ENCODE data around the gene ACOT12. TPM values are rescaled to one million over a fixed set of nuclear protein-coding genes. Genes with fewer than 3 reads are reported as not detected.
"Not testable (repeated sequence)": the region's sequence is repeated elsewhere in the genome, so short reads cannot be mapped to it uniquely, and the experiment has no call there.

Gene ACOT12
- total RNA-seq, 1 donor from 2014 or later: 0.52 TPM

- Histone ChIP-seq H3K27me3 (ENCODE audit: control insufficient read depth in 3 of 3, insufficient read depth in 3 of 3, low read length in 3 of 3) (no peaks in the 10 kb centered on the region), H3K4me3 (ENCODE audit: low read length in 3 of 3) (no peak overlapping the region), H3K4me1 (ENCODE audit: control insufficient read depth in 3 of 3, insufficient read depth in 3 of 3, low read length in 3 of 3) (no peaks in the 10 kb centered on the region), H3K9ac (ENCODE audit: low read depth in 1 of 3, low read length in 3 of 3) (no peak overlapping the region), H3K9me3 (ENCODE audit: control insufficient read depth in 3 of 3, low read length in 3 of 3) (no peaks in the 10 kb centered on the region), H3K36me3 (ENCODE audit: control insufficient read depth in 3 of 3, insufficient read depth in 3 of 3, low read length in 3 of 3) (no peaks in the 10 kb centered on the region), H3K27ac (ENCODE audit: low read depth, low read length) (no peak overlapping the region)
Observed at GRCh38 chr5:81350507-81350906, 43.4 kb downstream of the ACOT12 start.

GRCh38 chr5:81349161-81349560 lies 44.8 kb downstream of the ACOT12 start:
- Histone ChIP-seq H3K9ac (ENCODE audit: low read depth in 1 of 3, low read length in 3 of 3) (no peak overlapping the region), H3K27me3 (ENCODE audit: control insufficient read depth in 3 of 3, insufficient read depth in 3 of 3, low read length in 3 of 3) (no peaks in the 10 kb centered on the region), H3K9me3 (ENCODE audit: control insufficient read depth in 3 of 3, low read length in 3 of 3) (no peaks in the 10 kb centered on the region), H3K27ac (ENCODE audit: low read depth, low read length) (no peak overlapping the region), H3K4me3 (ENCODE audit: low read length in 3 of 3) (no peak overlapping the region), H3K4me1 (ENCODE audit: control insufficient read depth in 3 of 3, insufficient read depth in 3 of 3, low read length in 3 of 3) (no peaks in the 10 kb centered on the region), H3K36me3 (ENCODE audit: control insufficient read depth in 3 of 3, insufficient read depth in 3 of 3, low read length in 3 of 3) (no peaks in the 10 kb centered on the region)

GRCh38 chr5:81345411-81346003 lies 48.4 kb downstream of the ACOT12 start:
- H3K36me3 ChIP-seq (ENCODE audit: control insufficient read depth in 3 of 3, insufficient read depth in 3 of 3, low read length in 3 of 3): no peaks in the 10 kb centered on the region
- no peak overlapping the region for H3K9ac ChIP-seq (ENCODE audit: low read depth in 1 of 3, low read length in 3 of 3)

GRCh38 chr5:81344736-81345135 lies 49.2 kb downstream of the ACOT12 start:
- Histone ChIP-seq H3K4me3 (ENCODE audit: low read length in 3 of 3) (no peak overlapping the region), H3K9me3 (ENCODE audit: control insufficient read depth in 3 of 3, low read length in 3 of 3) (no peaks in the 10 kb centered on the region), H3K27me3 (ENCODE audit: control insufficient read depth in 3 of 3, insufficient read depth in 3 of 3, low read length in 3 of 3) (no peaks in the 10 kb centered on the region), H3K9ac (ENCODE audit: low read depth in 1 of 3, low read length in 3 of 3) (no peak overlapping the region), H3K36me3 (ENCODE audit: control insufficient read depth in 3 of 3, insufficient read depth in 3 of 3, low read length in 3 of 3) (no peaks in the 10 kb centered on the region), H3K4me1 (ENCODE audit: control insufficient read depth in 3 of 3, insufficient read depth in 3 of 3, low read length in 3 of 3) (no peaks in the 10 kb centered on the region), H3K27ac (ENCODE audit: low read depth, low read length) (no peak overlapping the region)

More at GRCh38 chr5:81345411-81346003, 48.4 kb downstream of the ACOT12 start:
- Histone ChIP-seq H3K27me3 (ENCODE audit: control insufficient read depth in 3 of 3, insufficient read depth in 3 of 3, low read length in 3 of 3) (no peaks in the 10 kb centered on the region), H3K9me3 (ENCODE audit: control insufficient read depth in 3 of 3, low read length in 3 of 3) (no peaks in the 10 kb centered on the region), H3K4me3 (ENCODE audit: low read length in 3 of 3) (no peak overlapping the region), H3K4me1 (ENCODE audit: control insufficient read depth in 3 of 3, insufficient read depth in 3 of 3, low read length in 3 of 3) (no peaks in the 10 kb centered on the region), H3K27ac (ENCODE audit: low read depth, low read length) (no peak overlapping the region)

- not testable (repeated sequence) for H3K4me3 ChIP-seq (ENCODE audit: low read length in 3 of 3); H3K36me3 ChIP-seq (ENCODE audit: control insufficient read depth in 3 of 3, insufficient read depth in 3 of 3, low read length in 3 of 3); H3K4me1 ChIP-seq (ENCODE audit: control insufficient read depth in 3 of 3, insufficient read depth in 3 of 3, low read length in 3 of 3); H3K9ac ChIP-seq (ENCODE audit: low read depth in 1 of 3, low read length in 3 of 3); H3K27me3 ChIP-seq (ENCODE audit: control insufficient read depth in 3 of 3, insufficient read depth in 3 of 3, low read length in 3 of 3); H3K27ac ChIP-seq (ENCODE audit: low read depth, low read length); H3K9me3 ChIP-seq (ENCODE audit: control insufficient read depth in 3 of 3, low read length in 3 of 3)
Observed at GRCh38 chr5:81338213-81338612, 55.7 kb downstream of the ACOT12 start.

GRCh38 chr5:81337803-81338202 lies 56.1 kb downstream of the ACOT12 start:
- no peak overlapping the region for H3K4me3 ChIP-seq (ENCODE audit: low read length in 3 of 3)
- H3K4me1 ChIP-seq (ENCODE audit: control insufficient read depth in 3 of 3, insufficient read depth in 3 of 3, low read length in 3 of 3): no peaks in the 10 kb centered on the region
- H3K27ac ChIP-seq (ENCODE audit: low read depth, low read length): no peak overlapping the region
- H3K36me3 ChIP-seq (ENCODE audit: control insufficient read depth in 3 of 3, insufficient read depth in 3 of 3, low read length in 3 of 3): no peaks in the 10 kb centered on the region
- H3K9me3 ChIP-seq (ENCODE audit: control insufficient read depth in 3 of 3, low read length in 3 of 3): no peaks in the 10 kb centered on the region
- no peak overlapping the region for H3K9ac ChIP-seq (ENCODE audit: low read depth in 1 of 3, low read length in 3 of 3)
- no peaks in the 10 kb centered on the region for H3K27me3 ChIP-seq (ENCODE audit: control insufficient read depth in 3 of 3, insufficient read depth in 3 of 3, low read length in 3 of 3)

GRCh38 chr5:81336556-81336955 lies 57.4 kb downstream of the ACOT12 start:
- Histone ChIP-seq H3K36me3 (ENCODE audit: control insufficient read depth in 3 of 3, insufficient read depth in 3 of 3, low read length in 3 of 3) (no peaks in the 10 kb centered on the region), H3K9me3 (ENCODE audit: control insufficient read depth in 3 of 3, low read length in 3 of 3) (no peaks in the 10 kb centered on the region), H3K4me3 (ENCODE audit: low read length in 3 of 3) (no peak overlapping the region), H3K27me3 (ENCODE audit: control insufficient read depth in 3 of 3, insufficient read depth in 3 of 3, low read length in 3 of 3) (no peaks in the 10 kb centered on the region), H3K4me1 (ENCODE audit: control insufficient read depth in 3 of 3, insufficient read depth in 3 of 3, low read length in 3 of 3) (no peaks in the 10 kb centered on the region), H3K9ac (ENCODE audit: low read depth in 1 of 3, low read length in 3 of 3) (no peak overlapping the region), H3K27ac (ENCODE audit: low read depth, low read length) (no peak overlapping the region)

GRCh38 chr5:81335946-81336345 lies 58.0 kb downstream of the ACOT12 start:
- Histone ChIP-seq H3K36me3 (ENCODE audit: control insufficient read depth in 3 of 3, insufficient read depth in 3 of 3, low read length in 3 of 3) (no peaks in the 10 kb centered on the region), H3K9ac (ENCODE audit: low read depth in 1 of 3, low read length in 3 of 3) (no peak overlapping the region), H3K4me3 (ENCODE audit: low read length in 3 of 3) (no peak overlapping the region), H3K27ac (ENCODE audit: low read depth, low read length) (no peak overlapping the region), H3K4me1 (ENCODE audit: control insufficient read depth in 3 of 3, insufficient read depth in 3 of 3, low read length in 3 of 3) (no peaks in the 10 kb centered on the region), H3K9me3 (ENCODE audit: control insufficient read depth in 3 of 3, low read length in 3 of 3) (no peaks in the 10 kb centered on the region), H3K27me3 (ENCODE audit: control insufficient read depth in 3 of 3, insufficient read depth in 3 of 3, low read length in 3 of 3) (no peaks in the 10 kb centered on the region)

- Histone ChIP-seq H3K36me3 (ENCODE audit: control insufficient read depth in 3 of 3, insufficient read depth in 3 of 3, low read length in 3 of 3) (no peaks in the 10 kb centered on the region), H3K27me3 (ENCODE audit: control insufficient read depth in 3 of 3, insufficient read depth in 3 of 3, low read length in 3 of 3) (no peaks in the 10 kb centered on the region), H3K4me1 (ENCODE audit: control insufficient read depth in 3 of 3, insufficient read depth in 3 of 3, low read length in 3 of 3) (no peaks in the 10 kb centered on the region), H3K27ac (ENCODE audit: low read depth, low read length) (no peak overlapping the region), H3K9me3 (ENCODE audit: control insufficient read depth in 3 of 3, low read length in 3 of 3) (no peaks in the 10 kb centered on the region), H3K9ac (ENCODE audit: low read depth in 1 of 3, low read length in 3 of 3) (no peak overlapping the region), H3K4me3 (ENCODE audit: low read length in 3 of 3) (peak overlapping the region in 2 of 3 donors; percentile 3 to 58)
Observed at GRCh38 chr5:81334304-81335061, 59.5 kb downstream of the ACOT12 start.

- Histone ChIP-seq H3K36me3 (ENCODE audit: control insufficient read depth in 3 of 3, insufficient read depth in 3 of 3, low read length in 3 of 3) (no peaks in the 10 kb centered on the region), H3K9ac (ENCODE audit: low read depth in 1 of 3, low read length in 3 of 3) (no peak overlapping the region), H3K4me3 (ENCODE audit: low read length in 3 of 3) (no peak overlapping the region), H3K9me3 (ENCODE audit: control insufficient read depth in 3 of 3, low read length in 3 of 3) (no peaks in the 10 kb centered on the region), H3K27ac (ENCODE audit: low read depth, low read length) (no peak overlapping the region), H3K4me1 (ENCODE audit: control insufficient read depth in 3 of 3, insufficient read depth in 3 of 3, low read length in 3 of 3) (no peaks in the 10 kb centered on the region), H3K27me3 (ENCODE audit: control insufficient read depth in 3 of 3, insufficient read depth in 3 of 3, low read length in 3 of 3) (no peaks in the 10 kb centered on the region)
Observed at GRCh38 chr5:81326554-81326953, 67.4 kb downstream of the ACOT12 start.
